ENCODE results near the gene XYLT1.
"Not testable (repeated sequence)": the region's sequence is repeated elsewhere in the genome, so short reads cannot be mapped to it uniquely, and the experiment has no call there.

Gene XYLT1

DNA sequence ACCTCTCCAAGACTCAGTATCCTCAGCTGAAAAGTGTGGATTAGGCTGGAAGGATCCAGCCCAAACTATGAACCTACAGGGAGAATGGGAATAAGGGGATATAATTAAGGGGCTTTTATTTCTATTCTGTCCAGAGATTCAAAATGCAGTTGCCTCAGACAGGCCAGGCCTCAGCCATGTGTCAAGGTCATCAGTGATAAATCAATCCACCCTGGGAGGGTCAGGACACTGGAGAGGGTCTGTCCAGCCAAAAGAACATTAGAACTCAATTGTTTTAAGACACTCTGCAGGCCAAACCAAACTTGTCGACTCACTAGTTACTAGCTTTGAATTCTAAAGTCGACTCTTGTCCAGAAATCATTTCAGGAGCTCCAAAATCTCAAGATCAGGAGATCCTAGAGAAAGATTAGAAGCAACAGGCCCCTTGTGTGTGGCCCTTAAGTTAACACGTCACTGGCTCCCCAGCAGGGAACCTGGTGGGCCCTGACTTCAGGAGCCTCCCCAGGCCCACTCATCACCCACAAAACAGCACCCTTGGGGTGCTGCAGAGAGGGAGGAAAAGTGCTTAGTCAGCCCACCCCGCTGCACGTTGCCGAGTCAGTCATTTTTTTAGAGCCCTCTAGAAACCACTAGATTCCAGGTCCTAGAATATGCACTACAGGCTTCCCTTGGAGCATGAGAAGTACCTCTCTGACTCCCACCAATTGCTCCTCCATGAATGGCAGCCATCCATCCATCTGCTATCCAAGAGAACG lies 156.8 kb downstream of the XYLT1 start:
- no peak for FAIRE-seq
- no peak for DNase-seq (ENCODE audit: insufficient read length, low spot score)

DNA sequence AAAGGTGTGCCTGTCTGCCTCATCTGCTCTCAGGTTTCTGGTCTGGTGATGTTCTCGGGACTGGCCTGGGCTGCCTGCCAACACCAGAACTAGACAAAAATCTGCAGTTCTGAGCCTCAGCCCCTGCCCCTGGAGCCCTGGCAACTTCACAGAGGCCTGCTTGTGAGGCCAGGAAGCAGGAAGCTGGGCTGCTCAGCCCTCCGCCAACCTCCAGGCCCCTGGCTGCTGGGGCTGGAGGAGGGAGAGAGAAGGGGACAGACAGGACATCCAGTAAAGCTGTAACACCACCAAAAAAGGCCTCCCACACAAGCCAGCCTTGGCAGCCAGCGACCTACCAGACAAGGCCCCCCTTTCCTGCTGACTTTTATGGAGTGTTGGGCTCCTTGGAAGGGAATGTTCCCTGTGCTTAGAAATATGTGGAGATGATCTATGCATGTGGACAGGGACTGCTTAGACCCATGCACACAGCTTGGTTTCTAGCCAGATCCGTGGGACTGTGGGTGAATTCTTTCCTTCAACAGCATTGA lies 157.6 kb downstream of the XYLT1 start:
- no peak for DNase-seq (ENCODE audit: insufficient read length, low spot score)
- FAIRE-seq, result no peak

DNA sequence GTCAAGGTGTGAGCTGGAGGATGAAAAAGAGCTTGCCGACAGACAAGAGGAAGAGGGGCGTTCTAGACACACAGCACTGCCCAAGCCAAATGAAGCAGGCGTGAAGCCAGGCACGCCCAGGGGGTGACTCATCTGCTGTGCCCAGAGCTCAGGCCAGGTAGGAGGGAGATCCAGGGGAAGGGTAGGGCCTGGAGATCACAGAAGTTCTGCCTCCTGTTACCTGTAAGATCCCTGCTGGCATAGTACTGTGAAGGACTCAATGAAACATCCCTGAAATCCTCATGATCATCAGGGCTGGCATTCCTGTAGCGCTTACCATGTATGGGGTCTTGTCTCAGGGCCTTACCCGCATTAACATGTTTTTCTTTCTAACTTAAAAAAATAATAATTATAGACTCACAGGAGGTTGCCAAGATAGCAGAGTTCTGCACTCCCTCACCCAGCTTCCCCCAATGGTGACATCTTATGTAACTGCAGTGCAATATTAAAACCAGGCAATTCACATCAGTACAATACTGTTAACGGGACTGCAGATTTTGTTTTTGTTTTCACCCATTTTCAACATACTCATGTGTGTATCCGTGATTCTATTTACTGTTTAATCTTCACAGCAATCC lies 158.6 kb downstream of the XYLT1 start:
- DNase-seq (ENCODE audit: insufficient read length, low spot score) (no peak), FAIRE-seq (no peak)

DNA sequence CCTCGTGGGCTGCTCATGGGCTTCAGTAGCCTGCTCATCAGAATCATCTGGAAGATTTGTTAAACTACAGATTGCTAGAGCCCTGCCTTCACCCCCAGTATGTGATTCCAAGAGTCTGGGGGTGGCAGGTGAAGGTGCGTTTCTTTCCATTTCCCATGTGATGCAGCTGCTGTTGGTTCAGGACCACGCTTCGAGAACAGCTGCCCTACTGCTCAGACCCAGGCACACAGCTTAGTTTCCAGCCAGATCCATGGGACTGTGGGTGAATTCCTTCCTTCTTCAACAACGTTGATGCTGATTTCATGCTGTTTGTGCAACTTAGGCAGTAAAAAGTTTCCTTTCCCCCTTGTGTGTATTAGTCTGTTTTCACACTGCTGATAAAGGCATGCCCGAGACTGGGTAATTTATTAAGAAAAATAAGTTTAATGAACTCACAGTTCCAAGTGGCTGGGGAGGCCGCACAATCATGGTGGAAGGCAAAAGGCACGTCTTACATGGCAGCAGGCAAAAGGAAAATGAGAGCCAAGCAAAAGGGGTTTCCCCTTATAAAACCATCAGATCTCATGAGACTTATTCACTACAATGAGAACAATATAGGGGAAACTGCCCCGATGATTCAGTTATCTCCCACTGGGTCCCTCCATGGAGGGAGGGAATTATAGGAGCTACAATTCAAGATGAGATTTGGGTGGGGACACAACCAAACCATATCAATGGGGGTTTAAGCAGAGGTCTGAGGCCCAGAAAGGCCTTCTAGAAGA lies 159.2 kb downstream of the XYLT1 start:
- FAIRE-seq, result no peak
- no peak for DNase-seq (ENCODE audit: insufficient read length, low spot score)

DNA sequence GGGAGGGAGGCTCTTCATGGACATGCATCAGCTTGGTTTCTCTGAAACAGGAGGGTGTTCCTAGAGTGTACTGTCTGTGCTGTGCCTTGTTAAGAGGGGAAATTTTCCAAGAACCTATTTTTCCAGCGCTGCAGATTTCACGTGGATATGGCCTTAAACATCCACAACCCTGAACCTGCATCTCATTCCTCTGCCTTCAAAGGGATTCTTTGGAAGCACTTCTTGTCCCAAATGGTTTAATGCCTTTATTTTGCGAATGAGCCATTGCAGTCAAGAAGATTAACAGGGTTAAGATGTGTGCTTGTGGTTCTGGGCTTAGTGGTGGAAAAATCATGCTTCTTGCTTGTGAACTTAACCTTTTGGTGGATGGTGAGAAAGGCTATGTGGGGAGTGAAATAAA lies 161.2 kb downstream of the XYLT1 start:
- DNase-seq (ENCODE audit: insufficient read length, low spot score) (no peak), FAIRE-seq (no peak)

DNA sequence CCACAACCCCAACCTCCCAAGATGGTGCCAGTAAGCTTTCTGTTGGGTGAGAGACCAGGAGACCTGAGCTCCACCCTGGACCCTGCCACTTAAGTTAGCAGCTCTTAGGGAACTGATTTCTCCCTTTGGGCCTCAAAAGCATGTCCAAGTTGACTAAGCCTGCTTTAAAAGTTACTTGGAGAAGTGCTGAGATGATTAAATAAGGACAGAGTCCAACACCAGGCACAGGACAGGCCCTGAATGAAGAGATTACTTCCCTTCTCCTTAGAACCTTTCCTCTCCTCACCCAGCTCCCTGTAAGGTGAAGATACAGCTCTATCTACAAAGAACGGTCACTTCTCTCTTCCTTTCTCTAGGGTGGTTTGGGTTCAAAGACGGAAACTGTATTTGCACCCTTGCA lies 162.6 kb downstream of the XYLT1 start:
- FAIRE-seq, result no peak
- DNase-seq (ENCODE audit: insufficient read length, low spot score), result no peak

DNA sequence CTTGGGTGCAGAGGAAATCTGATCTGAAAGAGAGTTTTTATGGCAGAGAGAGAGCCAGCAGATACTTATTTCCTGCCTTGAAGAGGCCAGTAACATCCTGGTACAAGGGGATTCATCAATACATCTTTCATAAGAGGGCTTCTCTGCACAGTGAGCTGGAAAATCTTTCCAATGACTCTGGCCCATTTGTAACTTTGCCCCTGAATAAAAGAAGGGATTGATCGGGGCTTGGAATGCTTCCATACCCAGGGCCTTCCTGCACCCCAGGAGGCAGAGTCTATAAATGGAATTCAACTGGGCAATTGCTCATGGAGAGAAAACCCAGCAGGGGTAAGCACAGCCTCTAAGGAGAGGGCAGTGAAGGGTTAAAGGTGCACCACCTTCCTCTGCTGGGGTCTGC lies 163.3 kb downstream of the XYLT1 start:
- no peak for DNase-seq (ENCODE audit: insufficient read length, low spot score)
- no peak for FAIRE-seq

DNA sequence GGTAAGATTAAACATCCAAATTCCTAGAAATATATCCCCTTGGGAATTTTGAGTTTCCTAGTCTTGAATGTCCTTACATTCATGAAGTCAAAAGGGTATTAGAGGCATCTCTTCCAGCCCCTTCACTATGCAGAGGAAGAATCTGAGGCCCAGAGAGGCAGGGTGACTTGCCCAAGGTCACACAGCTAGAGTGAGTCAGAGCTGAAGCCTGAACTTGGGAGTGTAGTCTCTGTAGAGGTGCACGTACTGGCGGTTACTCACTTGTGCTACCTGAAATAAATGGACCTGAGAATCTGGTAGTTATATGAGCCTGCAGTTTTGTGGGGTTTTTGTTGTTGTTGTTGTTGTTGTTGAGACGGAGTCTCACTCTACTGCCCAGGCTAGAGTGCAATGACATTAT lies 164.0 kb downstream of the XYLT1 start:
- FAIRE-seq, result no peak
- no peak for DNase-seq (ENCODE audit: insufficient read length, low spot score)

DNA sequence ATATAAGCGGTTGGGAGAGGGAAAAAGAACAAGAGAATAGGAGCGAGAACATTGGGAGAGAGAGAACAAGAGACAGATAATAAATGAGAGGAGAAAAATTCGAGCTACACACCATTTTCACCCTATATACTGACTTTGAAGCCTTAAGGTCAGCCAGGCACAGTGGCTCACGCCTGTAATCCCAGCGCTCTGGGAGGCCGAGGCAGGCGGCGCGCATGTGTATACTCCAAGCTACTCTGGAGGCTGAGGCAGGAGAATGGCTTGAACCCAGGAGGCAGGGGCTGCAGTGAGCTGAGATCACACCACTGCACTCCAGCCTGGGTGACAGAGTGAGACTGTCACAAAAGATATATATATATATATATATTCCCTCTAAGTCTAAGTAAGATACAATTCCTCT lies 164.5 kb downstream of the XYLT1 start:
- FAIRE-seq; DNase-seq (ENCODE audit: insufficient read length, low spot score): not testable (repeated sequence)

DNA sequence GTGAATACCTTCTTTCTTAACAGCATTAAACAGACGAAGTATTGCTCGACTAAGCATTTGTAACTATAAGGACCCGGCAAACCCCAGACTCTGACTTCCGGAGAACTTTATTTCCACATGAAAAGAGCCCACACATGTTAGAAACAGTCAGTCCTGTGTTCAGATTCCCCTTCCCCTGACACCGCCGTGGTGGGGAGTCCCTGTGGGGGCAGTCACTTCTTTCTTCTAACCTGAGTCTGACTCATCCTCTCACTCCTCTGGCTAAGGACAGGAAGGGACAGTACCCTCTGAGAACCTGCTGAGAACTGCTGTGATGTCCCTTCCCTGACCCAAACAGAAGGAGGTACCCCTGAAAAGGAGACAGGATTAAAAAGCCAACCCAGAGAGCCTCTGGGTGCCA lies 165.1 kb downstream of the XYLT1 start:
- FAIRE-seq (no peak), DNase-seq (ENCODE audit: insufficient read length, low spot score) (no peak)

DNA sequence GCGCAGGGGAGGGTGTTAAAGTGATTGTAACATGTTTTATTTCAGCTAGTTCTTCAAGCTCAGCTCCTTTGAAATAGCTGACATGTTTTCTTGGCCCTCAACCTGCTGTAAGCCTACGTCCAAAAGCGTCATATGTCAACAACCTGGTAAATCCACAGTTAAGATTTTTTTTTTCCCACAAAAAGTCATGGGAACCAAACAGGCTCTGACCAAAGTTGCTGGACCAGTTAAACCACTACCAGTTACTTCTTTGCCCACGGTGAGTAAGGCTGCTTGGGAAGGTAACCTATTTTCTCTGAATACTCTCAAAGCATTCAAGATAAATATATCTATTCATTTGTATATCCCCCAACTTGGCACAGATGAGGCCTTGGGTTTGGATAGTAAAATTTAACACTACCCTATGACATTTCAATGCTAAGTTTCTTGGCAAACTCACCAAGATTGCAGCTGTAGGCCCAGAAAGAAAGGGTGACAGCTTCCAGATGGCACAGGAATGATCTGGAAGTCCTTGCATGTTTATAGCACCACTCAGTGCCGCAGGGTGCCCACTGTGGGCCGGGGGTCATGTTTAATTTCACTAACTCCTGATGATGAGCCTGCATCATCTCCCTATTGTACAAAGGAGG lies 166.2 kb downstream of the XYLT1 start:
- FAIRE-seq (no peak), DNase-seq (ENCODE audit: insufficient read length, low spot score) (no peak)

DNA sequence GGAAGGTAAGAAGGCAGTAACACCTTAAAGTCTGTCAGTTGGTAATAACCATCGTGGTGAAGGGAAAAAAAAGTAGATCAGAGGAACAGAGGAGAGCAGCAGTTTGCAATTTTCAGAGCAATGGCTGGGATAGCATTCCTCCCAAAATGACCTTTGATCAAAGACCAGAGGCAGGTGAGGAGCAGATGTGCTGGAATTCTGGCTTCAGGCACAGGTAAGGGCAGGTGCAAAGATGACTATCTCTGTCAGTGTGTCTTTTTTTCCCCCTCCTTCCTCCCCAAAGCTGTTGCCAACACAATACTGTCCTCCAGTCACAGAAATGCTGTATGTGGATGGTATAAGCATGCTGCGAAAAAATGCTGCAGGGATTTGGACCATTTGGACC lies 166.7 kb downstream of the XYLT1 start:
- FAIRE-seq, result no peak
- DNase-seq (ENCODE audit: insufficient read length, low spot score), result no peak

DNA sequence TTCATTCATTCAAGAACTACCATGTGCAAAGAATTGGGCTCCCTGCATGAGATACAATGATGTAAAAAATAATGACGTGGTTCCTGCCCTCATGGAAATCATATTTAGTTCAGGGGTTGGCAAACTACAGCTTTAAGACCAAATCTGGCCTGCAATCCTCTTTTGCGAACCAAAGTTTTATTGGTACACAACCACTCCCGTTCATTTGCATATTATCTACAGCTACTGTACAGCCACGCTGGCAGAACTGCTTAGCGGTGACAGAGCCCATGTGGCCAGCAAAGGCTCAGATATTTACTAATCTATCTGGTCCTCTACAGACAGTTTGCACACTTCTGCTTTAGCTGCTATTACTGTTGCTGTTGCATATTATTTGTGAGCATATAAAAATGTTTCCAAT lies 167.7 kb downstream of the XYLT1 start:
- peak; percentile 11 for FAIRE-seq
- no peak for DNase-seq (ENCODE audit: insufficient read length, low spot score)

DNA sequence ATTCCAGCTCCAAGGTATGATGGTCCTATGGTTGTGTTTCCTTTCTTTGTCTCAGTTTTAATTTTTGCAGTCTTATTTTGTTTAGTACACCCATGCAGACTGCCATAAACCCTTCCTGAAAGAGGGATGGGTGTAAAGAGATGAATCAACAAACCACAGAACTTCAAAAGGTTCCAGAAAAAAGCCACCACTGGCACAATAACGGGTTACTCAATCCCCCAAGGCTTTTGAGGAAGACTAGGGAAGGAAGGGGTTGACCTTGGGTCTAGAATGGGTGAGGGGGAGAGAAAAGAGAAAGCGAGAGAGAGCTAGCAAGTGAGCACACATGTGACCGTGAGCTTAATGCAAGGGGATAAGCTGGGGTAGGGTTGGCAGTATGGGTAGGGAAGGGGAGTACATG lies 168.1 kb downstream of the XYLT1 start:
- no peak for FAIRE-seq
- no peak for DNase-seq (ENCODE audit: insufficient read length, low spot score)

DNA sequence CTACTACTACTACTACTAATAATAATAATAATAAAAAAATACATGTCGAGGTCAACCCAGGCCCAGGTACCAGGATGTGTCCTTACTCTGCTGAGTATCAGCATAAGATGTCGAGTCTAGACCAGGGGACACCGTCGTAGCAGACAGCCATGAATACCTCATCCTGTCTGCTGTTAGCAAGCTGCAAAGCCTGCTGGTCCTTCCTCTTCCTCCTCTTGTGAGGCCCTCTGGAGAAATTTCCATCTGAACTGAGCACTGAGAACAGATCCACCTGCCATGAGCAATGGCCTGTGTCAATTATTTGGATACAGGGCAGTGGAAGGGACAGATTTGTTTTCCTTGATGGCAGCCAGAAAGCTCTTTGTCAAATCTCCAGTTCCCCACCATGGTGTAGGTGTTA lies 168.5 kb downstream of the XYLT1 start:
- no peak for DNase-seq (ENCODE audit: insufficient read length, low spot score)
- no peak for FAIRE-seq

DNA sequence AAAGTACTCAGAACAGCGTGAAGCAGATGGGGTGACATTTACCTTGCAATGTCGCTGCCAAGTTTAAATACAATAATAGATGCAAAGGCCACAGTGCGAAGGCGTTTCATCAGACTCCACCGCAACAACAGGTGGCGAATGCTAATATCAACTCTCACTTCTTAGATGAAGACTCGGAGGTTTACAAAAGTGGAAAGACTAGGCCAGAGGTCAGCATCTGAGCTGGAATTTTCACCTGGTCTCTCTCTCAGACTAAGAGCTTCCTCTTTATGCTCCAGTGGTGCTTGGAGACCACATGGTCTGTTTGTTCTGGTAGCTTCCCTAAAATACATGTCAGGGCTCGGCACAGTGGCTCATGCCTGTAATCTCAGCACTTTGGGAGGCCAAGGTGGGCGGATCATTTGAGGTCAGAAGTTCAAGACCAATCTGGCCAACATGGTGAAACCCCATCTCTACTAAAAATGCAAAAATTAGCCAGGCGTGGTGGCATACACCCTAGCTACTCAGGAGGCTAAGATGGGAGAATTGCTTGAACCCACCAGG lies 169.1 kb downstream of the XYLT1 start:
- DNase-seq (ENCODE audit: insufficient read length, low spot score) (peak; percentile 50), FAIRE-seq (peak; percentile 88)

DNA sequence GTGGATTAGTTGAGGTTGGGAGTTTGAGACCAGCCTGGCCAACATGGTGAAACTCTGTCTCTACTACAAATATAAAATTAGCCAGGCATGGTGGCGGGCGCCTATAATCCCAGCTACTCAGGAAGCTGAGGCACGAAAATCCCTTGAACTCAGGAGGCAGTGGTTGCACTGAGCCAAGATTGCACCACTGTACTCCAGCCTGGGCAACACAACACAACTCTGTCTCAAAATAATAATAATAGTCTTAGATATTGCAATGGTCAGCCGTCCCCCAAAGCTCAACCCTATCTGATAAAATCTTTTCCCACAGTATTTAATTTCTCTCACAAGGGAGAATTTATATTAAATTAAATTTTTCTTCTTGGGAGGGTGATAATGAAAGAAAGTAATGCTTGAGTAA lies 169.6 kb downstream of the XYLT1 start:
- FAIRE-seq, result no peak

DNA sequence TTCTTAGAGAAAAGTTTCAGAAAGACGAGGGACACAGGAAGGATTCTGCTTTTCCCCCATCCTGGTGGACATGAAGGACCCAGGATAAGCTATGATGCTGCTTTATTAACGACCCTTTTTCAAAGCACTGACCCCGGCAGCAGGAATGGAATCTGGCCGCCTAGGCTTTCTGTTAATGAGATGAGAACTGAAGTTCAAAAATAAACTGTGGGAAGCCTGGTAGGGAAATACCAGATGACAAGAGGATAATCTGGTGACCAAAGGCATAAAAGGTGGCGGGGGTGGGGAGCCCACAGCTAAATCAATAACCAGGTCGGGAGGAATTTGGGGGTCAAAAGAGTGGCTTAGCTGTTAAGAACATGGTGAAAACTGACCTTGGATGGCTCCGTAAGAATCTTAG lies 171.0 kb downstream of the XYLT1 start:
- DNase-seq (ENCODE audit: insufficient read length, low spot score) (no peak), FAIRE-seq (no peak)

More for the DNA sequence above, 169.6 kb downstream of the XYLT1 start:
- DNase-seq (ENCODE audit: insufficient read length, low spot score), result no peak

DNA sequence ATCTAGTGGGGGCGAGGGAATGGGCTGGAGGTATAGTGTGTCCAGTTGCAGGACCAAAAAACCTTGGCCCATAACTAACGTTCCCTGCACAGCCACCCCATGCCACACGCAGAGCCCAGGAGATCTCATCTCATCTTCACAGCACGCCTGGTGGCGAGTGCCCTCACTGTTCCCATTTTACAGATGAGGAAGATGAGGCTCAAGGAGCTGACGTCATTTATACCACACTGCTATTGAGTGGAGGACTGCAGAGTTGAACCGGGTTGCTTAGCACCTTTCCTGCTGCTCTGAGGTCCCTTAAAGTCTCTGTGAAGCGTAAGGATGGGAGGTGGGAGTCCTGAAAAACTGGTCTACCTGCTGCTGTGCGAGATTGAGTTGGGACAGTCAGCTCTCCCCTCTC lies 172.5 kb downstream of the XYLT1 start:
- DNase-seq (ENCODE audit: insufficient read length, low spot score) (no peak), FAIRE-seq (no peak)

DNA sequence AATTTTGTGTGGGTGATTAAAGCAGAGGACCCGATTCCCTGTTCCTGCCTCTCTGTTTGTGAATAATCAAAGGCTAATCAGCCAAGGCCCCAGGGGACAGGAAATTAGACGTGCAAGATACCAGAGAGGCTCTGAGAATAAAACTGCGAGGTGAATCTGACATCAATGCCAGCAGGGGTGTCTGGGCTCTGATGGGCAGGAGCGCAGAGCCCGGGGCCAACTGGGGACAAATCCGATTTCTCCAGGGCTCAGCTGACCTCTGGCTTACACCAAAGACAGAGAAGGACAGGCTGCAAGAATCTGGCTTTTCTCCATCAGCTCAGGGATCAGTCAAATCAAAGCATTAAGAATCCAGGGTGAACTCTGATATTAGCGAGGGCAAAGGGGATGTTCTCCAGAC lies 174.3 kb downstream of the XYLT1 start:
- FAIRE-seq, result no peak
- DNase-seq (ENCODE audit: insufficient read length, low spot score), result no peak

DNA sequence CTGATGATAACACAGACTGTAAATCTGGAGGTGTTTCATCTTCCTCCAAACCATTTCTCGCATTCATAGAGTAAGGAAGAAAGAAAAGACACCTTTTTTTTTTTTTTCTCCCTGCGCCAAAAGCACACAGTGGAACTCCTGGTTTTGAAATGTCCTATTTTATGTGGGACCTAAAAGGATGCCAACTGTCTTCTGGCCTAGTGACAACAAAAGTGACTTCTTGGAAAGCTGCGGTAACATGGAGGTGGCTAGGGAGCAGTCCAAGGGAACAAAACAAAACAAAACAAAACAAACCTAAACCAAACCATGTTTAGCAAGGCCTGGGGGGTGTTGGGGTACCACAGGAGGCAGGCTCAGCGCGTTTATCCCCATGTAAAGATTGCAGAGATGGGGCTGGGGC lies 174.8 kb downstream of the XYLT1 start:
- FAIRE-seq, result no peak

More for the DNA sequence above, 174.8 kb downstream of the XYLT1 start:
- DNase-seq (ENCODE audit: insufficient read length, low spot score), result no peak

Data from GM19239 (cell line).